ENCODE data around the gene MRPS27. TPM values are rescaled to one million over a fixed set of nuclear protein-coding genes. Genes with fewer than 3 reads are reported as not detected.

Gene MRPS27
- total and polyA plus RNA-seq, 2 of the 13 experiments (the other 11 are each of a cell fraction or from before 2014, with no cell fraction given): 71.8 to 115 TPM

DNA sequence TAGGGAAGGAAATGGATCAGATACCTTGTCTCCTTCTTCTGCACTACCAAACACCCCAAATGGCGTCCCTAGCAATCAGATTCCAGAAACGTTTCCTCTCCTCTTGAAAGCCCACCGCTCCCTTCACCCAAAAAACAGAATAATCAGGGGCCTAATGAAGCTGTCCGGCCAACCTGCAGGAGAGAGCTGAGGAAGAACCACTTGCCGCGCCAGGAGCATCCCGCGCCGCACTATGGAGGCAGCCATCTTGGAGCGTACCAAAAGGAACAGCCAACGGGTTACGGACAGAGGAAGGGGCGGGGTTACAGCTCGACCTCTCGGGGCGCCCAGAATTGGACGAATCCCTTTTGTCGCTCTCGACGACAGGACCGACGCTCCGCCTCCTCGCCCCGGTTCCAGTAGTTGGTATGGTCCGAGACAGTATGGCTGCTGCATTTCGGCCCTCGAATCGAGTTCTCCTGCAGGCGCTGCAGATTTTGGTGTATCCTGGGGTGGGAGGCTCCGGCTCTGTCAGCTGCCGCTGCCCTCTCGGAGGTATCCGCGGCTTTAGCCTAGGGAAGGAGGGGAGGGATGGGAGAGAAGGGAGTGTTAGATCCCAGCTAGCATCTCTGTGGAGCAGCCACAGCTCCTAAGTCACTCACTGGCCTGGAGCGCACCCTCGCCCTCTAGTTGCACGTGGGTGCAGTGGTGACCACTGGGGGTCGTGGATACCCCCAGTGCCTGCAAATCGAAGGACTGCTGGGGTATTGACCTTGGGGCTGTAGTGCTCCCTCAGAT, at the start of gene MRPS27, which contains the start of gene PTCD2 (continued):
- TF ChIP-seq, protein P1, sequence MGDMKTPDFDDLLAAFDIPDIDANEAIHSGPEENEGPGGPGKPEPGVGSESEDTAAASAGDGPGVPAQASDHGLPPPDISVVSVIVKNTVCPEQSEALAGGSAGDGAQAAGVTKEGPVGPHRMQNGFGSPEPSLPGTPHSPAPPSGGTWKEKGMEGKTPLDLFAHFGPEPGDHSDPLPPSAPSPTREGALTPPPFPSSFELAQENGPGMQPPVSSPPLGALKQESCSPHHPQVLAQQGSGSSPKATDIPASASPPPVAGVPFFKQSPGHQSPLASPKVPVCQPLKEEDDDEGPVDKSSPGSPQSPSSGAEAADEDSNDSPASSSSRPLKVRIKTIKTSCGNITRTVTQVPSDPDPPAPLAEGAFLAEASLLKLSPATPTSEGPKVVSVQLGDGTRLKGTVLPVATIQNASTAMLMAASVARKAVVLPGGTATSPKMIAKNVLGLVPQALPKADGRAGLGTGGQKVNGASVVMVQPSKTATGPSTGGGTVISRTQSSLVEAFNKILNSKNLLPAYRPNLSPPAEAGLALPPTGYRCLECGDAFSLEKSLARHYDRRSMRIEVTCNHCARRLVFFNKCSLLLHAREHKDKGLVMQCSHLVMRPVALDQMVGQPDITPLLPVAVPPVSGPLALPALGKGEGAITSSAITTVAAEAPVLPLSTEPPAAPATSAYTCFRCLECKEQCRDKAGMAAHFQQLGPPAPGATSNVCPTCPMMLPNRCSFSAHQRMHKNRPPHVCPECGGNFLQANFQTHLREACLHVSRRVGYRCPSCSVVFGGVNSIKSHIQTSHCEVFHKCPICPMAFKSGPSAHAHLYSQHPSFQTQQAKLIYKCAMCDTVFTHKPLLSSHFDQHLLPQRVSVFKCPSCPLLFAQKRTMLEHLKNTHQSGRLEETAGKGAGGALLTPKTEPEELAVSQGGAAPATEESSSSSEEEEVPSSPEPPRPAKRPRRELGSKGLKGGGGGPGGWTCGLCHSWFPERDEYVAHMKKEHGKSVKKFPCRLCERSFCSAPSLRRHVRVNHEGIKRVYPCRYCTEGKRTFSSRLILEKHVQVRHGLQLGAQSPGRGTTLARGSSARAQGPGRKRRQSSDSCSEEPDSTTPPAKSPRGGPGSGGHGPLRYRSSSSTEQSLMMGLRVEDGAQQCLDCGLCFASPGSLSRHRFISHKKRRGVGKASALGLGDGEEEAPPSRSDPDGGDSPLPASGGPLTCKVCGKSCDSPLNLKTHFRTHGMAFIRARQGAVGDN (CRISPR knock-in tag; IDR thresholded peaks at IDR 0.05): peak; percentile 95
- TF ChIP-seq GATAD2A (CRISPR knock-in tag; IDR thresholded peaks at IDR 0.05) (peak; percentile 8; the same call in 1 of the 2 replicates), STAG1 (CRISPR knock-in tag; IDR thresholded peaks at IDR 0.05) (no peak), ZNF207 (IDR thresholded peaks at IDR 0.05; ENCODE audit: borderline replicate concordance) (no peak), ZNF264 (CRISPR knock-in tag; IDR thresholded peaks at IDR 0.05) (no peak; the same call in none of the 2 replicates), POLR2AphosphoS2 (IDR thresholded peaks at IDR 0.05; ENCODE audit: low read depth, low read length) (no peak), KDM5A (IDR thresholded peaks at IDR 0.05; ENCODE audit: borderline replicate concordance, low read length) (peak; percentile 82; the same call in 1 of the 2 replicates), TCF7L2 (IDR thresholded peaks at IDR 0.05; ENCODE audit: low read depth, low read length) (no peak), ATM (IDR thresholded peaks at IDR 0.05; ENCODE audit: borderline replicate concordance) (no peak), ZNF772 (CRISPR knock-in tag; IDR thresholded peaks at IDR 0.05) (no peak; the same call in 1 of the 2 replicates), ZNF296 (CRISPR knock-in tag; conservative IDR thresholded peaks at IDR 0.05) (0 out of 2 replicates have a peak, but pooled peaks have one; percentile 60), HNRNPLL (IDR thresholded peaks at IDR 0.05; ENCODE audit: low read depth, low read length, poor library complexity, severe bottlenecking) (no peak), SRF (IDR thresholded peaks at IDR 0.05; ENCODE audit: low read depth, low read length) (no peak), IKZF4 (CRISPR knock-in tag; IDR thresholded peaks at IDR 0.05; ENCODE audit: borderline replicate concordance, low read depth, not compliant biosample characterization) (peak; percentile 57), CBFB (CRISPR knock-in tag; IDR thresholded peaks at IDR 0.05) (peak; percentile 43; the same call in 1 of the 2 replicates), ZNF331 (CRISPR knock-in tag; IDR thresholded peaks at IDR 0.05) (peak; percentile 49), THAP11 (CRISPR knock-in tag; IDR thresholded peaks at IDR 0.05) (peak; percentile 85), CENPX (CRISPR knock-in tag; IDR thresholded peaks at IDR 0.05) (no peak), CC2D1A (CRISPR knock-in tag; IDR thresholded peaks at IDR 0.05) (no peak), ZNF83 (CRISPR knock-in tag; IDR thresholded peaks at IDR 0.05; ENCODE audit: borderline replicate concordance) (no peak), ZNF652 (CRISPR knock-in tag; IDR thresholded peaks at IDR 0.05; ENCODE audit: borderline replicate concordance, low read depth) (0 out of 2 replicates have a peak, but pooled peaks have one; percentile 8), KAT2B (IDR thresholded peaks at IDR 0.05; ENCODE audit: borderline replicate concordance, low read depth, low read length) (no peak)
- TF ChIP-seq, protein P2, sequence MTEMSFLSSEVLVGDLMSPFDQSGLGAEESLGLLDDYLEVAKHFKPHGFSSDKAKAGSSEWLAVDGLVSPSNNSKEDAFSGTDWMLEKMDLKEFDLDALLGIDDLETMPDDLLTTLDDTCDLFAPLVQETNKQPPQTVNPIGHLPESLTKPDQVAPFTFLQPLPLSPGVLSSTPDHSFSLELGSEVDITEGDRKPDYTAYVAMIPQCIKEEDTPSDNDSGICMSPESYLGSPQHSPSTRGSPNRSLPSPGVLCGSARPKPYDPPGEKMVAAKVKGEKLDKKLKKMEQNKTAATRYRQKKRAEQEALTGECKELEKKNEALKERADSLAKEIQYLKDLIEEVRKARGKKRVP (CRISPR knock-in tag; IDR thresholded peaks at IDR 0.05): no peak
- TF ChIP-seq, protein P3, sequence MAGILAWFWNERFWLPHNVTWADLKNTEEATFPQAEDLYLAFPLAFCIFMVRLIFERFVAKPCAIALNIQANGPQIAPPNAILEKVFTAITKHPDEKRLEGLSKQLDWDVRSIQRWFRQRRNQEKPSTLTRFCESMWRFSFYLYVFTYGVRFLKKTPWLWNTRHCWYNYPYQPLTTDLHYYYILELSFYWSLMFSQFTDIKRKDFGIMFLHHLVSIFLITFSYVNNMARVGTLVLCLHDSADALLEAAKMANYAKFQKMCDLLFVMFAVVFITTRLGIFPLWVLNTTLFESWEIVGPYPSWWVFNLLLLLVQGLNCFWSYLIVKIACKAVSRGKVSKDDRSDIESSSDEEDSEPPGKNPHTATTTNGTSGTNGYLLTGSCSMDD (CRISPR knock-in tag; IDR thresholded peaks at IDR 0.05): no peak

Data from HepG2 (cell line).